NCI-H460 (cell line): ENCODE results near the gene SPON1. TPM values are rescaled to one million over a fixed set of nuclear protein-coding genes. Genes with fewer than 3 reads are reported as not detected.
"Not testable (repeated sequence)": the region's sequence is repeated elsewhere in the genome, so short reads cannot be mapped to it uniquely, and the experiment has no call there.

Experiments
- DNase-seq: peaks from one replicate; pipeline ENCODE4 v3.0.0-alpha.2; 2016; ENCODE audit warnings: low read depth; ENCODE audit errors: extremely low read depth
- total RNA-seq: library from RNA; depleted of rRNA; stranded (reverse); fragments of >200 nt; shearing (Covaris generic); gene quantifications from 2 replicates; pipeline ENCODE4 v1.2.3, GENCODE V29; 2014

Gene SPON1
- total RNA-seq, 1 experiment from 2014 or later, result 0.25 TPM

DNA sequence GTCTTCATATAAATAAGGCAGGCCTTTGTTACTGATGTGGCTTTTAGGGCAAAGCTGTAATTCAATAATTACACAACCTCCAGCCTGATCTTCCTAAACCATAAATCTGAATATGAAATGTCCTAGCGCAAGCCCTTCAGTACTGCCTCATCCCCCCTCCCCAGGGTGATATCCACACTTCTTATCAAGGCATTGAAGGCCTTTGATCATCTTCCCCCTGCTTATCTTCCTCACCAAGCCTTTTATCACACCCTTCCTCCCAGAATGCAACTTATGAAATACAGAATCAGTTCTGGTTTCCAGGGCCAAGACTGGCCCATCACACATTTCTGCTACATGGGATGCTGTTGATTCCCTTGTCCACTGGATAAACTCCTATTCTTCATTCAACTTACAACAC lies 12.1 kb downstream of the SPON1 start:
- no peak for DNase-seq

DNA sequence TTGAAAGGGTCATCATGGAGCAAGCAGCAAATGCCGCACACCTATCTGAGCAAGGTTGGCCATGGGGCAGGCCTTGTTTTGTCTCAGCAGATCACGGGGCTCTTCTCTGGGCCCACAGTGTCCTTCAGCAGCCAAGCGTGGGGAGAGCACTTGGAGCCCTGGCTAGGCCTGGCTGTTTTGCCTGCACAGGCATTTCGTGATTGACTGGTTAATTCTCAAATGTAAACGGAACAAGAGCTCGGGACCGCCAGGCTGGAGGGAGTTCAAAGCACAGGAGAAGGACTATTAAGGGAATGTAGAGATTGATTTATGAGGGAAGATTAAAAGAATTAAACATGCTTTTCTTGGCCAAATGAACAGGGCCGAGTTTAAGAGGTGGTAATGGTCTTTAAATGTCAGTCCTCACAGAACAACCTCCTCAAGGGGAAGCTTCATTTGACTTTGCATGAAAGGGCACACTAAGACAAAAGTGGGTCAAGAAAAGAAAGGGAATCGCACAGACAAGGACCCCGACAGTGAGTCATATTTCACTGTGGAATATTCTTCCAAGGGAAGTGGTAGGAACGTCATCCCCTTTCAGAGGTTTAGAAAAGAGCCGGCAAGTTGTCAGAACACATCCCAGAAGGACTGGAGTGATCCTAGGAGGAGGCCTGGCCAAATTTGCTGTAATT lies 20.7 kb downstream of the SPON1 start:
- no peak for DNase-seq

DNA sequence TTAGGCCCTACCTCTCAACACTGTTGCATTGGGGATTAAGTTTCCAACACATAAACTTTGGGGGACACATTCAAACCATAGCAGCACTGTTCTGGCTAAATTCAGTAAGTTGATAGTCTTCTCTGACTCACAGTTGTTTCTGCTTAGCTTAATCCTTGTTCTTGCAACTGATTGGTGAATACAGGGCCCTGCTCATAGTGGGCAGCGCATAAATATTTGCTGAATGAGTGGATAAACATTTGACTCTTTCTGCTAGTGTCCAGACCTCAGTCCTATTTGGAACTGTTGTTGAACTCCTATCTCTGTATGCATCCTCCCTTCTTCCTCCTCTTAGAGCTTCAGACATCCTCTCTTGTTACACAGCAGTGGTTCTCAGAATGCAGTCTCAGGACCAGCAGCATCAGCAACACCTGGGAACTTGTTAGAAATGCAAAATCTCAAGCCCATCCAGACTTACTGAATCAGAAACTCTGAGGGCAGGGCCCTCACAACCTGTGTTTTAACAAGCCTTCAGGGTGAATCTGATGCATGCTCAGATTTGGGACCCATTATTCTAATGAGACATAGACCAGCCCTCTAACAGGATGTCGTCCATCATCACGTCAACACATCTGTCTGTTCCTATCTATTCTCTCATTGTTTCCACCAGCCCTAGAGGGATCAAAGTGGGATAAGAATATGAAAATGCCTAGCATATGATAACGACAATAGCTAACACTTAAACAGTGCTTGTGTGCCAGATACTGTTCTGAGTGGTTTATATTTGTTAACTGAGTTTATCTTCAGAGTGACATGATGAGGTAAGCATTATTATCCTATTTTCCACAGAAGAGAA lies 22.3 kb downstream of the SPON1 start:
- no peak for DNase-seq

DNA sequence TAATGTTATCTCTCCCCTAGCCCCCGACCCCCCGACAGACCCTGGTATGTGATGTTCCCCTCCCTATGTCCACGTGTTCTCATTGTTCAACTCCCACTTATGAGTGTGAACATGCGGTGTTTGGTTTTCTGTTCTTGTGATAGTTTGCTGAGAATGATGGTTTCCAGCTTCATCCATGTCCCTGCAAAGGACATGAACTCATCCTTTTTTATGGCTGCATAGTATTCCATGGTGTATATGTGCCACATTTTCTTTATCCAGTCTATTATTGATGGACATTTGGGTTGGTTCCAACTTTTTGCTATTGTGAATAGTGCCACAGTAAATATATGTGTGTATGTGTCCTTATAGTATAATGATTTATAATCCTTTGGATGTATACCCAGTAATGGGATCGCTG lies 24.2 kb downstream of the SPON1 start:
- not testable (repeated sequence) for DNase-seq

DNA sequence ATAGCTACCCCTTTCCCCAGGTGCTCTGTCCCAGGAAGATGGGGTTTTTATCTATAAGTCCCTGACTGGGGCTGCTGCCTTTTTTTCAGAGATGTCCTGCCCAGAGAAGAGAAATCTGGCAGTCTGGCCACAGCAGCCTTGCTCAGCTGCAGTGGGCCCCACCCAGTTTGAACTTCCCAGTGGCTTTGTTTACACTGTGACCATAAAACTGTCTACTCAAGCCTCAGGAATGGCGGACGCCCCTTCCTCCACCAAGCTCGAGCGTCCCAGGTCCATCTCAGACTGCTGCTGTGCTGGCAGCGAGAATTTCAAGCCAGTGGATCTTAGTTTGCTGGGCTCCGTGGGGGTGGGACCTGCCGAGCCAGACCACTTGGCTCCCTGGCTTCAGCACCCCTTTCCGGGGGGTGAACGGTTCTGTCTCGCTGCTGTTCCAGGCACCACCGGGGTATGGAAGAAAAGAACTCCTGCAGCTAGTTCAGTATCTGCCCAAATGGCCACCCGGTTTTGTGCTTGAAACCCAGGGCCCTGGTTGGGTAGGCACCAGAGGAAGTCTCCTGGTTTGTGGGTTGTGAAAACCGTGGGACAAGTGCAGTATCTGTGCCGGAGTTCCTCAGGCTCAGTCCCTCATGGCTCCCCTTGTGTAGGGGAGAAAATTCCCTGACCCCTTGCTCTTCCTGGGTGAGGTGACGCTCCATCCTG lies 29.8 kb downstream of the SPON1 start:
- DNase-seq, result peak; percentile 12

DNA sequence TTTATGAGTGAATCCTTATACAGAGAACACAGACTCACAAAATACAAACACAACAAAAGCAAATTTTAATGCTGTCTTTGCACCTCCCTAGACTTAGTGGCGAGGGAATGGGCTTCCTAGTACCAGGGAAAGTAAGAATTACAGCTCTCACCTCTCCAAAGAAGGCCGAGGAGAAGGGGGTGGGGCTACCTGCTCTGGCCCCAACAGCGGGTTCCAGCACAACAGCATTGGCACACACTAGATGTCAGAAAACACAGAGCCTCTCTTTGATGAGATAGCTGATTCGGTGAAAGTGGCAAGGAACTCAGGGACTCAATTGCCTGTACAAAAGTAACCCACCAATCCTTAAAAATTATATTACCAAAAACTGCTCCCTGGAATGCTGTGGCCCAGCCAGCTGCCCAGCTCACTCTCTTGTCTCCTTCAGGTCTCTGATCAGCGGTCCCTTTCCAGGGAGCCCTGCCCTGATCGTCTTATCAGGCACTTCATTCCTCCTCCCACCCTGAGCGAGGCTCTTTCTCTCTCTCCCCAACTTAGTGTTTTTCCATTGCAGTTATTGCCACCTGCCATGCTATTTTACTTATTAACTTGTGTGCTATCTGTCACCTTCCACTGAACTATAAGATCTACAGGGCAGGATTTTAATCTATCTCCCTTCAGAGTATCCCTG lies 30.7 kb downstream of the SPON1 start:
- DNase-seq, result no peak

DNA sequence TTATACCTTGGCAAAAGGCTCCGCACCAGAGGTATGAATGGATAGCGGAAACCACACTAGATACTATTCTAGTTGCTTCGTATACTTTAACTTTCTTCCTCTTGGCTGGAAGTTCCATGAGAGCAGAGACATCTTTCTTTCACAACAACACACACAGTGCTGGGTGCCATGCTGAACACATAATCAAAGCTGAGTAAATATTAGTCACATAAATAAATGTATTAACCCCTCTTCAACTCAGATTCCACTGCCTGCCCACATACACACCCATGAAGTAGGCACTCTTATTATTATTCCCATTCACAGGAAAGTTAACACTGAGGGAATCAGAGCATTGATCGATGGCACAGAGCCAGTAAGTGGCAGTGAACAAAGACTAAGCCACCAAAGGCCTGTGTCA lies 35.4 kb downstream of the SPON1 start:
- no peak for DNase-seq

DNA sequence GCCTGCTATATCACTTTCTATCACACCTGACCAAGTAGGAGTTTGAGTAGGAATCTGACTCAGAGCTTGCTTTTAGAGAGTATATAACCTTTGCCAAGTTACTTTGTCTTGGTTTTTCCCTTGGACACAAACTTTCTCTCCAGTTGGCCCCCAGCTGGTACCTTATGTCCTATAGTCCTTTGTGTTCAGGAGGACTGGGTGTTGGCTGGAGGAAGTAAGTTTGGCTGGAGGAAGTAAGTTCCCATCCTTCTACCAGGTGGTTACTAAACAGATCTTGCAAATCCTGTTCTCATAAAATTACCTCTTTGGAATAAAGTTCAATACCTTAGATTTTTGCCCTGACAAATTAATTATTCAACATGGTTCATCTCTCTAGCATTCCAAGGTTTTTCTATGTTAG lies 37.2 kb downstream of the SPON1 start:
- no peak for DNase-seq

DNA sequence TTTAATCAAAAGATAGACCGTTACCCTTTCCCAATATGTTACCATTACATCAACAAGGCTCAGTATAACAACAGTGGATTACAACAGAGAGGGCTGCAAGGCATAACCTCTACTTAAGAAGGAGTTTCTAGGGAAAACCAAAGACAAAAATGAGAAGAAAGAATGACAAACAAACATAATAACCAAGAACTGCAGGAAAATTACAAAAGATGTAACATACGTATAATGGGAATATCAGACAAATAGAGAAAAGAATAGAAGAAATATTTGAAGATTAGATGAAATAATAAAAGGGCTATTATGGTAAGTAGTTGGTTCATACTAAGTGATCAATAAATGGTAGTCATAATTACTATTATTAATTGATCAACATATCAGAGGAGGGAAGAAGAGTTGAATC lies 39.1 kb downstream of the SPON1 start:
- no peak for DNase-seq

DNA sequence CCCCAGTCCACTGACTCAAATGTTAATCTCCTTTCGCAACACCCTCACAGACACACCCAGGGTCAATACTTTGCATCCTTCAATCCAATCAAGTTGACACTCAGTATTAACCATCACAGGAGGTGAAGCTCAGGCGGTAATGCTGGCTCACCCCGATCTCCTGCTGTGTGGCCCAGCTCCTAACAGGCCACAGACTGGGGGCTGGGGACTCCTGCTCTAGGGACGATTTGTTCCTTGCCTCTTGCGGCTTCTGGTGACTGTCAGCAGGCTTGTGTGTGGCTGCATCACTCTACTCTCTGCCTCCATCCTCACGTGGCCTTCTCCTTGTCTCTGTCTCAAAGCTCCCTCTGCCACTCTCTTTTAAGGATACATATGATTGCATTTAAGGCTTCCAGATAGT lies 45.0 kb downstream of the SPON1 start:
- no peak for DNase-seq

DNA sequence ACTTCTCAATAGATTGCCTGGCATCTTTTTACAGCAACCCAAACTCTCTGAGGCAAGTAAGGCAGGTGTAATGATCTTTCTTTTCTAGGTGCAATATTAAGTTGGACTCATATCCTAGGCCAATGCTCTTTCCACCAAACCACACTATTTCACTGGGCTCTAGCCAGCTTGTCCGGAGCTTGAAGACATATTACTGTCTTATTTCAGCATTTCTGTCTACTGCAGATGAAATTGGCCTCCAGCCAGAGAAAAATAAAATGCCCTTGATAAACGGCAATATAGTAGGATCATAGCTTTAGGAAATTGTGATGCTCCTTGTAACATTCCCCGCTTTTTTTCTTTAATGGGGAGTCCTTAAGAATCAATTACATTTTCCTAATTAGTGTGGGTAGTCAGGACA lies 48.1 kb downstream of the SPON1 start:
- no peak for DNase-seq

DNA sequence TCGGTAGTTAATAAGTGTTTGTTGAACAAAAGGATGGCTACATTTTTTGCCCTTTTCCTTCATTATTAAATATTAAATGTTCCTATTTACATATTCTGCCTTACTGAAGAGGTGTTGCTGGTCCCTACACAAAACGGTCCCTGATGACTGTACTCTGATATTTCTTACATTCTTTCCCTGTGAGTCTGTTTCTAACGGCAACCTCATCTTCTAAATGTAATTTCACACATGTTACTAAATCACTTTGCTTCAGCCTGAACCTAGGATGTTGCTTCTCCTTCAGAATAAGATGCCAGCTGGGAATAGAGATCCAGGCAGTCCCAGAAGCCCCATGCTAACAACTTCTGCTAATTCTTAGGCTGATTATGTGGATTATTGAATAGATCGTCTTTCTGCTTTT lies 50.3 kb downstream of the SPON1 start:
- DNase-seq, result no peak

DNA sequence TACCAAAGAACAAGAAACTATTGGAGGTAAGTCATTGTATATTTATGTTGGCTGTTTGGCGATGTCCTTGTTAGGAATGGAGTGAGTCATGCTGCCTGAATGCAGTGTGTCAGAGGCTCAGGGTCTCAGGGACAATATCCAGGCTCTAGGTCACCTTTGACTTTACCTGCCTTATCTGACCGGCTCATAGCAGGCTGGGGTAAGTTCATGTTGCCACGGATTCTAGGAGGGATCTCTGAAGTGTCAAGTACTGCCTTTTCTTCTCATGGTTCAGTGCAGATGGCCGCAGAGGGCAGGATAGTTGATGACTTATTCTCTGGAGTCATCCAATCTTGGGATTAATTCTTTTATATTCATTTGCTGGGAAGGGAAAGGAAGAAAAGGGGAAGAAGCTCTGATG lies 53.2 kb downstream of the SPON1 start:
- peak; percentile 26 for DNase-seq

DNA sequence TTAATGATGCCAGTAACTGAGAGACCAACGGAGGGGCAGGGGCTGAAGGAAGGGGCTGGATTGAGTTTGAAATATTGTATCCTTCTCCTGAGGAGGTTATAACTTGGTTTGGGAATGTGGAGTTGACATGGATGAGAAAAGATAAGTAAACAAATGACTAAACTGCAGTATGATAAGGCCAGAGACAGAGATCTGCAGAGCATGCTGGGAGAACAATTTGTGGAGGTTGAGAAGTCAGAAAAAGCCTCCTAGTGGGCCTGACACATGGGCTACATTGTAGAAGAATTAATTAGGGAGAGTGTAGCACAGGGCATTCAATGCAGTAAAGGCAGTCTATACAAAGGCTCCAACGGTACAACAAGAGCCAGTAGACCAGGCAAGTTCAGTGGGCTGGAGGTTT lies 55.9 kb downstream of the SPON1 start:
- no peak for DNase-seq

DNA sequence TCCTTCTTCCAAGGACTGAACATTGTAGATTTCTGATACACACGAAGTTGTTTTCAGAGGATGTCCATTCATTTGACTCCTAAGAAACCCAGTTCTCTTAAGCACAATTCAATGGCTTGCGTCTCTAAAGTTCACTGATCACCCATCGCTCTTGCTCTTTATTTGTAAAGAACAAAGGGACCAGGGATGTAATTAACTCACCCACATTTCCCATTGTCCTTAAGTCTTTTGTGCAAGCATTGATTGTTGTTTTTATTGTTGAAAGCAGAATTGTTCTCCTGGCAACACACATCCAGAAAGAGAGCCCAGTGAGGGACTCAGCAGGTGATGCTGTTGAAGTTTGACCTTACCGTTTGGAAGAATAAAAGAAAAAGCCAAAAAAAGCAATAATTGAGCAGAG lies 59.2 kb downstream of the SPON1 start:
- DNase-seq, result no peak

DNA sequence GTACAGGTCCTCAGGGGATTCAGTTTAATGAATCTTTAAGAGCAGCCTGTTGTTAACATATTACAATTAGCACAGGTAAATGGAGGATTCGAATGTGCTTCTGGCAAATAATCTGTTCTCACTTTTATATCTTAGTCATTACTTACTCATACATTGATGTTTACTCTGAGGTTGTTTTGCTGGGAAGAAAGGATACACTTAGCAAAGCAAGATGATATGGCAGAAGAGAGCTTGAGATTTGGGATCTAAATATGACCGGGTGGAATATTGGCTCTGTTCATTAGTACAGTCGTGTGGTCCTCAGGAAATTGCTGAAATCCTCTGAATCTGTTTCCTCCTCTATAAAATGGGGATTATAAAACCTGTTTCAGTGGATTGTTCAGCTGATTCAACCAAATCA lies 59.7 kb downstream of the SPON1 start:
- DNase-seq, result no peak

DNA sequence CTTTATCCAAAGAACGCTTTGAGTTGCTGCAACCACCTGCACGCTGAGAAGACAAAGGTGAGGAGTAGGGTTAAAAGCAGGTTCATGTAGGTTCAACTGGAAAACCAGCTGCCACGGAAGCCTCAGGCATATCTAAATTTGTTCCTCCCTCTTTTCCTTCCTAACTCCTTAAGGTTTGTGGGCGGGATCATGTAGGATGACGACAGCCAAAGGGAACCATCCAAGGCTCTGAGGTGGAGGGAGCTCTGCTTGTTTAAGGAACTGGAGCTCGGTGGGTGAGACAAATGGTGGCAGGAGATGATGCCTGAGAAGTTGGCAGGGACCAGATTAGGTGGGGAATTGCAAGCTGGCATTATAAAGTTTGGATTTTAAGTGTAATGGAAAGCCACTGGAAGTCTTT lies 60.3 kb downstream of the SPON1 start:
- DNase-seq, result no peak

DNA sequence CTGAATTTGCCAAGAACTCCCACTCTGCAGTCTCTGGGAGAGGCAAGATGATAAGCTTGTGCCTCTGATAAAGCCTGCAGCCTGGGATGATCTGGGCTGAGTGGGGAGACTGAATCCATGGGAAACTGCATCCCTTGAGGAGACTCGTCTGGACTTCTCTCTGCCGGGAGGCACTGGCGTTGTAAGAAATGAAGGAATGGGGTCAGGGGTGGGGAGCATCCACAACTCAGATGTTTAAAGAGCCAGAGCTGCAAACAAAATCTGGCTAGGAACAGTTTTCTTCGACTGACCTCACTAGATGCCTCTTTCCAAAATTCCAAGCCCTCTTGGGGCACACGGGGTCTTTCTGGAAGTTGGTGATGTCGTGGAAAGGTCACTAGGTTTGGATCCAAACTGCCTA lies 64.4 kb downstream of the SPON1 start:
- no peak for DNase-seq

DNA sequence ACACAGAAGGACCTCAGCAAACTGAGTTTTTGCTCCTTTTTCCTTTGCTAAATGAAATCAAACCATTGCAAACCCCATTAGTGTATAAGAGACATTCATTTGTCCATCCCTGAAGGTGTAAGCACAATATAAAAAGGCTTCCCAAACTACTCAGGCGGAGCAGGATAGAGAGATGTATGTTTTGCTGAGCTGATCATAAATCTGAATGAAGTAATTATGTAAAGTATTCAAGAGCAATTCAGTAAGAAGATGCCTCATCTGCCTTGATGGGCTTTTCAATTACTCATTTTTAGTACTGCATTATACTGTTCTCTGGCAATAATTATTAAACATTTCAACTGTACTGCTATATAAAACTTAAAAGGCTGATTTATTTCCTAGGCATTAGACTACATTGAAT lies 65.0 kb downstream of the SPON1 start:
- DNase-seq, result no peak

DNA sequence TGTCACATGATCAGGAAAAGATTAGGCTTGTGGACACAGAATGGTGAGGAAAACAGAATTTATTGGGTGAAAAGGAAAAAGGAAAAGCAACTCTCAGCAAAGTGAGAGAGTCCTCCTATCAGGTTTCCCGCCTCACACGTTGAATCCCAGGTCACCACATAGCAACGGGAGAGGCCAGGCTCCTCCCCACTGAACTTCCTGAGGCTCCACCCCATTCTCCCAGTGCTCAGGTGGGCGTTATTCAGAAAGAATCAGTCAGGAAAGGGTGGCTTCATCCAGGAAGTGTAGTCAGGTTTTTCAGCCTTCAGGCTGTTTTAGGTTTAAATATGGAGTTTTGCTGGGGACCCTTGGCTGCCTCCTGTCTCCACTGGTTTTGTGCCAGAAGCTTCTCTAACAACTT lies 66.9 kb downstream of the SPON1 start:
- DNase-seq, result no peak
